ENCODE results near the gene FURIN.

The FURIN gene

GRCh38 chr15:90883976-90884718 lies 15.8 kb downstream of the FURIN start, which contains the start of gene FES:
FES (plus strand) TSS chr15:90884504; CDS start chr15:90885046, 542 bp downstream.
- CTCF ChIA-PET = interaction anchor here (0.6 to 3.9 kb wide), 20 partner anchors 10 to 591 kb away, joined by 3 to 35 read pairs (median 8); no protein-coding TSS in a partner anchor
- H3K4me3 ChIP-seq (ENCODE audit: control insufficient read depth in 1 of 7, extremely low read depth in 1 of 7, insufficient read depth in 4 of 7, low read depth in 2 of 7, low read length in 6 of 7) = peak within 1 kb of the TSS; percentile 42 to 86 (median 76)
- peaks cover 0 to 44% (median 40%) of the 10 kb centered on the region in 4 experiments for H3K4me1 ChIP-seq (ENCODE audit: control extremely low read depth in 1 of 4, control insufficient read depth in 4 of 4, insufficient read depth in 4 of 4, low read length in 3 of 4)
- peaks cover 5 to 65% (median 41%) of the 10 kb centered on the region in 4 experiments for H3K36me3 ChIP-seq (ENCODE audit: control insufficient read depth in 4 of 4, insufficient read depth in 4 of 4, low read length in 3 of 4)
- peak in 1 of 3 donors; percentile 61 for DNase-seq
- 2% methylated on average over 49 of the region's 58 CpGs for WGBS (ENCODE audit: insufficient coverage)
- H3K27me3 ChIP-seq (replicated peaks in 2 of 5; ENCODE audit: control insufficient read depth in 4 of 5, insufficient read depth in 5 of 5, low read length in 4 of 5) = no peaks in the 10 kb centered on the region
- H3K9me3 ChIP-seq (ENCODE audit: control extremely low read depth in 1 of 5, control insufficient read depth in 4 of 5, insufficient read depth in 2 of 5, low read depth in 1 of 5, low read length in 4 of 5) = no peaks in the 10 kb centered on the region
- peak within 1 kb of the TSS; percentile 68 to 89 for H3K27ac ChIP-seq (ENCODE audit: insufficient read depth in 1 of 2, low read depth in 1 of 2, low read length in 2 of 2, poor library complexity in 1 of 2, severe bottlenecking in 2 of 2)
- POLR2A ChIA-PET = interaction anchor here (0.6 to 2.8 kb wide), 6 partner anchors 13 to 236 kb away, joined by 3 to 9 read pairs (median 6); partner anchors contain the start of gene MAN2A2

- no peak for DNase-seq
- ChIA-PET CTCF (interaction anchor here (0.6 to 3.9 kb wide), 51 partner anchors 9 to 592 kb away, joined by 3 to 35 read pairs (median 4); partner anchors contain the start of gene HDDC3), POLR2A (interaction anchor here (0.6 to 2.8 kb wide), 7 partner anchors 14 to 237 kb away, joined by 3 to 9 read pairs (median 5); partner anchors contain the start of gene MAN2A2)
- Histone ChIP-seq H3K27ac (ENCODE audit: insufficient read depth in 1 of 2, low read depth in 1 of 2, low read length in 2 of 2, poor library complexity in 1 of 2, severe bottlenecking in 2 of 2) (peak overlapping the region; percentile 66 to 89), H3K9me3 (ENCODE audit: control extremely low read depth in 1 of 5, control insufficient read depth in 4 of 5, insufficient read depth in 2 of 5, low read depth in 1 of 5, low read length in 4 of 5) (no peaks in the 10 kb centered on the region), H3K27me3 (replicated peaks in 2 of 5; ENCODE audit: control insufficient read depth in 4 of 5, insufficient read depth in 5 of 5, low read length in 4 of 5) (no peaks in the 10 kb centered on the region), H3K36me3 (ENCODE audit: control insufficient read depth in 4 of 4, insufficient read depth in 4 of 4, low read length in 3 of 4) (peaks cover 8 to 65% (median 42%) of the 10 kb centered on the region in 4 experiments), H3K4me1 (ENCODE audit: control extremely low read depth in 1 of 4, control insufficient read depth in 4 of 4, insufficient read depth in 4 of 4, low read length in 3 of 4) (peaks cover 0 to 44% (median 40%) of the 10 kb centered on the region in 4 experiments), H3K4me3 (ENCODE audit: control insufficient read depth in 1 of 7, extremely low read depth in 1 of 7, insufficient read depth in 4 of 7, low read depth in 2 of 7, low read length in 6 of 7) (peak overlapping the region; percentile 42 to 86 (median 76))
- 8% methylated on average over 16 of the region's 16 CpGs for WGBS (ENCODE audit: insufficient coverage)
These were observed 16.5 kb downstream of the FURIN start for GRCh38 chr15:90884719-90885431.

DNA sequence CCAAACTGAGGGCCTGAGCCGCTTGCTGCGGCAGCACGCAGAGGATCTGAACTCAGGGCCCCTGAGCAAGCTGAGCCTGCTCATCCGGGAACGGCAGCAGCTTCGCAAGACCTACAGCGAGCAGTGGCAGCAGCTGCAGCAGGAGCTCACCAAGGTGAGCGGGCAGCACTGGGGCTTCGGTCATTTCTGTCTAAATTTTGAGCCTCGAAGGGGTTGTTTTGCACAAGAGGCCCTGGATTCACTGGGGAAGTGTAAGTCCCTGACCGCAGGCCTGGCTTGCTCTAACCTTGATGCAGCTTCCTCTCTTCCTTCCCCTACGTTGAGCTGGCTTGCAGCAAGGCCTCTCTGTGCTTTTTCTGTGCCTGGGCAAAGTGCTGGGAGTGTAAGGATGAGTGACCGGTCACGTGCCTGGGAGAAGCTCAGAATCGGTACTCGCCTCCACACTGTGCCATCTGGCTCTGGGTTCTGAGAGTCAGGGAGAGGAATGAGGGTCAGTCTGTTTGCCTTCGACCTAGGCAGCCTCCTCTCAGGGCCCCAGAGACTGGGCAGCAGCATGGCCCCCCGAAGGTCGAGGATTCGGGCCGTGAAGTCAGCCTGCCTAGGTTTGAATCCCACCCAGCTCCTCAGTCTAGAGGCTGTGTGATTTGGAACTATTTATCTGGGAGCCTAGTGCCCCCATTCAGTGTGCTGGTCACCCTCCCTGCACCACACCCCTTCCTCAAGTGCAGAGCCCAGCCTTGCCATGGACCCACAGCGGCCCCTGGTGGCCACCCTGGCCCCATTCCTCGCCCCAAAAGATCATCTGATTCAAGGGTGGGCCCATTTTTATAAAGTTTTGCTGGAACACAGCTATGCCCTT lies 17.3 kb downstream of the FURIN start:
- ChIA-PET CTCF (interaction anchor here (0.7 to 3.9 kb wide), 66 partner anchors 10 to 593 kb away, joined by 3 to 35 read pairs (median 4); partner anchors contain the start of genes BLM and HDDC3), POLR2A (interaction anchor here (0.6 to 2.8 kb wide), 7 partner anchors 15 to 321 kb away, joined by 3 to 9 read pairs (median 5); partner anchors contain the start of genes BLM and MAN2A2)
- H3K4me1 ChIP-seq (ENCODE audit: control extremely low read depth in 1 of 4, control insufficient read depth in 4 of 4, insufficient read depth in 4 of 4, low read length in 3 of 4) = peaks cover 0 to 44% (median 40%) of the 10 kb centered on the region in 4 experiments
- H3K27ac ChIP-seq (ENCODE audit: insufficient read depth in 1 of 2, low read depth in 1 of 2, low read length in 2 of 2, poor library complexity in 1 of 2, severe bottlenecking in 2 of 2) = peak overlapping the region in 1 of 2 experiments; percentile 89
- H3K9me3 ChIP-seq (ENCODE audit: control extremely low read depth in 1 of 5, control insufficient read depth in 4 of 5, insufficient read depth in 2 of 5, low read depth in 1 of 5, low read length in 4 of 5) = no peaks in the 10 kb centered on the region
- H3K27me3 ChIP-seq (replicated peaks in 2 of 5; ENCODE audit: control insufficient read depth in 4 of 5, insufficient read depth in 5 of 5, low read length in 4 of 5) = no peaks in the 10 kb centered on the region
- peak overlapping the region in 6 of 7 experiments; percentile 17 to 86 (median 80) for H3K4me3 ChIP-seq (ENCODE audit: control insufficient read depth in 1 of 7, extremely low read depth in 1 of 7, insufficient read depth in 4 of 7, low read depth in 2 of 7, low read length in 6 of 7)
- peaks cover 8 to 65% (median 40%) of the 10 kb centered on the region in 4 experiments for H3K36me3 ChIP-seq (ENCODE audit: control insufficient read depth in 4 of 4, insufficient read depth in 4 of 4, low read length in 3 of 4)
- 13% methylated on average over 22 of the region's 23 CpGs for WGBS (ENCODE audit: insufficient coverage)
- DNase-seq = peak; percentile 79 to 90 (median 86)

- Histone ChIP-seq H3K36me3 (ENCODE audit: control insufficient read depth in 4 of 4, insufficient read depth in 4 of 4, low read length in 3 of 4) (peaks cover 11 to 65% (median 39%) of the 10 kb centered on the region in 4 experiments), H3K4me1 (ENCODE audit: control extremely low read depth in 1 of 4, control insufficient read depth in 4 of 4, insufficient read depth in 4 of 4, low read length in 3 of 4) (peaks cover 0 to 44% (median 40%) of the 10 kb centered on the region in 4 experiments), H3K4me3 (ENCODE audit: control insufficient read depth in 1 of 7, extremely low read depth in 1 of 7, insufficient read depth in 4 of 7, low read depth in 2 of 7, low read length in 6 of 7) (peak overlapping the region in 5 of 7 experiments; percentile 4 to 86 (median 76)), H3K27me3 (replicated peaks in 2 of 5; ENCODE audit: control insufficient read depth in 4 of 5, insufficient read depth in 5 of 5, low read length in 4 of 5) (no peaks in the 10 kb centered on the region), H3K27ac (ENCODE audit: insufficient read depth in 1 of 2, low read depth in 1 of 2, low read length in 2 of 2, poor library complexity in 1 of 2, severe bottlenecking in 2 of 2) (no peak overlapping the region), H3K9me3 (ENCODE audit: control extremely low read depth in 1 of 5, control insufficient read depth in 4 of 5, insufficient read depth in 2 of 5, low read depth in 1 of 5, low read length in 4 of 5) (no peaks in the 10 kb centered on the region)
- 81% methylated on average over 2 of the region's 5 CpGs for WGBS (ENCODE audit: insufficient coverage)
- POLR2A ChIA-PET = interaction anchor here (0.6 to 2.8 kb wide), 6 partner anchors 16 to 322 kb away, joined by 3 to 9 read pairs (median 5); partner anchors contain the start of genes BLM and MAN2A2
- DNase-seq = no peak
- CTCF ChIA-PET = interaction anchor here (0.7 to 3.9 kb wide), 44 partner anchors 10 to 566 kb away, joined by 3 to 35 read pairs (median 5); partner anchors contain the start of genes BLM and HDDC3
These were observed 17.9 kb downstream of the FURIN start for GRCh38 chr15:90886291-90886614.

DNA sequence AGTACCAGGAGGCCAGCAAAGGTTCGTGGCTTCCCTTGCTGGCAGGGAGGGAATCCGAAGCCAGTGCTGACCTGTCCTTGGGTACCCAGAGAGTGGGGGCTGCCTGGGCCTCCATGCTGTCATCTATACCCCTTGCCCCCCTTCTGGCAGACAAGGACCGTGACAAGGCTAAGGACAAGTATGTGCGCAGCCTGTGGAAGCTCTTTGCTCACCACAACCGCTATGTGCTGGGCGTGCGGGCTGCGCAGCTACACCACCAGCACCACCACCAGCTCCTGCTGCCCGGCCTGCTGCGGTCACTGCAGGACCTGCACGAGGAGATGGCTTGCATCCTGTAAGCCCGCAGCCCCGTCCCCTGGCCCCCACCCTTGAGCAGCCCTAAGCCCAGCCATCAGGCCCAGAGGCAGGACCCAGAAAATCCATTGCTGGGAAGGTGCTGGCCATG lies 18.7 kb downstream of the FURIN start:
- no peak for DNase-seq
- Histone ChIP-seq H3K9me3 (ENCODE audit: control extremely low read depth in 1 of 5, control insufficient read depth in 4 of 5, insufficient read depth in 2 of 5, low read depth in 1 of 5, low read length in 4 of 5) (no peaks in the 10 kb centered on the region), H3K4me3 (ENCODE audit: control insufficient read depth in 1 of 7, extremely low read depth in 1 of 7, insufficient read depth in 4 of 7, low read depth in 2 of 7, low read length in 6 of 7) (peak overlapping the region in 1 of 7 experiments; percentile 86), H3K27me3 (replicated peaks in 2 of 5; ENCODE audit: control insufficient read depth in 4 of 5, insufficient read depth in 5 of 5, low read length in 4 of 5) (no peaks in the 10 kb centered on the region), H3K27ac (ENCODE audit: insufficient read depth in 1 of 2, low read depth in 1 of 2, low read length in 2 of 2, poor library complexity in 1 of 2, severe bottlenecking in 2 of 2) (peak overlapping the region in 1 of 2 experiments; percentile 3), H3K36me3 (ENCODE audit: control insufficient read depth in 4 of 4, insufficient read depth in 4 of 4, low read length in 3 of 4) (peaks cover 13 to 65% (median 41%) of the 10 kb centered on the region in 4 experiments), H3K4me1 (ENCODE audit: control extremely low read depth in 1 of 4, control insufficient read depth in 4 of 4, insufficient read depth in 4 of 4, low read length in 3 of 4) (peaks cover 0 to 44% (median 40%) of the 10 kb centered on the region in 4 experiments)
- 95% methylated on average over 13 of the region's 13 CpGs for WGBS (ENCODE audit: insufficient coverage)
- POLR2A ChIA-PET = no interaction called here
- CTCF ChIA-PET = interaction anchor here (1.1 to 3.9 kb wide), 11 partner anchors 9 to 238 kb away, joined by 3 to 35 read pairs (median 14); partner anchors contain the start of gene HDDC3

DNA sequence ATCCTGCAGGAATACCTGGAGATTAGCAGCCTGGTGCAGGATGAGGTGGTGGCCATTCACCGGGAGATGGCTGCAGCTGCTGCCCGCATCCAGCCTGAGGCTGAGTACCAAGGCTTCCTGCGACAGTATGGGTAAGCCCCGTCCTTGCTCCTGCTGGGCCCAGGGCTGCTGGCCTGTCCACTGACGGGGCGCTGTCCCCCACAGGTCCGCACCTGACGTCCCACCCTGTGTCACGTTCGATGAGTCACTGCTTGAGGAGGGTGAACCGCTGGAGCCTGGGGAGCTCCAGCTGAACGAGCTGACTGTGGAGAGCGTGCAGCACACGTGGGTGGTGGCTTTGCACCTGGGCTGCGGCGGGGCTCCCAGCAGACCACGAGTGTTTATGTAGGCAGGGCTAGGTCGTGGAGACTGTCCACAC lies 20.9 kb downstream of the FURIN start:
- H3K27ac ChIP-seq (ENCODE audit: insufficient read depth in 1 of 2, low read depth in 1 of 2, low read length in 2 of 2, poor library complexity in 1 of 2, severe bottlenecking in 2 of 2) = no peak overlapping the region
- ChIA-PET POLR2A (no interaction called here), CTCF (interaction anchor here (1.2 to 1.7 kb wide), 7 partner anchors 12 to 128 kb away, joined by 3 to 5 read pairs (median 3); partner anchors contain the start of gene HDDC3)
- no peak overlapping the region for H3K4me3 ChIP-seq (ENCODE audit: control insufficient read depth in 1 of 7, extremely low read depth in 1 of 7, insufficient read depth in 4 of 7, low read depth in 2 of 7, low read length in 6 of 7)
- H3K36me3 ChIP-seq (ENCODE audit: control insufficient read depth in 4 of 4, insufficient read depth in 4 of 4, low read length in 3 of 4) = peaks cover 20 to 77% (median 54%) of the 10 kb centered on the region in 4 experiments
- WGBS (ENCODE audit: insufficient coverage) = 90% methylated on average over 15 of the region's 18 CpGs
- no peak for DNase-seq
- H3K27me3 ChIP-seq (replicated peaks in 2 of 5; ENCODE audit: control insufficient read depth in 4 of 5, insufficient read depth in 5 of 5, low read length in 4 of 5) = no peaks in the 10 kb centered on the region
- no peaks in the 10 kb centered on the region for H3K9me3 ChIP-seq (ENCODE audit: control extremely low read depth in 1 of 5, control insufficient read depth in 4 of 5, insufficient read depth in 2 of 5, low read depth in 1 of 5, low read length in 4 of 5)
- peaks cover 0 to 27% (median 23%) of the 10 kb centered on the region in 4 experiments for H3K4me1 ChIP-seq (ENCODE audit: control extremely low read depth in 1 of 4, control insufficient read depth in 4 of 4, insufficient read depth in 4 of 4, low read length in 3 of 4)
